WERI-Rb-1 (cell line): Measurements from ENCODE around the gene CCDC92B.

Source experiments
- DNase-seq: peaks from one replicate; pipeline ENCODE4 v3.0.0-alpha.2; 2020
- H3K27ac ChIP-seq: fragments of 250-450 bp; sonication (Bioruptor Pico); 2 replicates; pipeline ENCODE4 v1.5.1; 2020; ENCODE audit warnings: mild to moderate bottlenecking, moderate library complexity
- H3K27me3 ChIP-seq: fragments of 250-450 bp; sonication (Bioruptor Pico); 2 replicates; pipeline ENCODE4 v1.5.1; 2021; ENCODE audit warnings: mild to moderate bottlenecking, low read depth, moderate library complexity; ENCODE audit not compliant: insufficient read depth, severe bottlenecking
- H3K36me3 ChIP-seq: fragments of 250-450 bp; sonication (Bioruptor Pico); 2 replicates; pipeline ENCODE4 v1.5.1; 2020; ENCODE audit warnings: mild to moderate bottlenecking, moderate library complexity
- H3K4me3 ChIP-seq: 2 replicates; pipeline ENCODE4 v1.5.1; 2011; ENCODE audit warnings: low read depth, mild to moderate bottlenecking, control low read depth, low read length
- H3K9me3 ChIP-seq: fragments of 250-450 bp; sonication (Bioruptor Pico); 2 replicates; pipeline ENCODE4 v1.5.1; 2021; ENCODE audit warnings: mild to moderate bottlenecking, moderate library complexity; ENCODE audit not compliant: severe bottlenecking
- TF ChIP-seq, protein P1 (sequence below): IDR thresholded peaks from 2 replicates; pipeline ENCODE4 v1.5.1; 2011; ENCODE audit warnings: low read depth, mild to moderate bottlenecking, control low read depth, inconsistent platforms, low read length

CCDC92B gene

DNA sequence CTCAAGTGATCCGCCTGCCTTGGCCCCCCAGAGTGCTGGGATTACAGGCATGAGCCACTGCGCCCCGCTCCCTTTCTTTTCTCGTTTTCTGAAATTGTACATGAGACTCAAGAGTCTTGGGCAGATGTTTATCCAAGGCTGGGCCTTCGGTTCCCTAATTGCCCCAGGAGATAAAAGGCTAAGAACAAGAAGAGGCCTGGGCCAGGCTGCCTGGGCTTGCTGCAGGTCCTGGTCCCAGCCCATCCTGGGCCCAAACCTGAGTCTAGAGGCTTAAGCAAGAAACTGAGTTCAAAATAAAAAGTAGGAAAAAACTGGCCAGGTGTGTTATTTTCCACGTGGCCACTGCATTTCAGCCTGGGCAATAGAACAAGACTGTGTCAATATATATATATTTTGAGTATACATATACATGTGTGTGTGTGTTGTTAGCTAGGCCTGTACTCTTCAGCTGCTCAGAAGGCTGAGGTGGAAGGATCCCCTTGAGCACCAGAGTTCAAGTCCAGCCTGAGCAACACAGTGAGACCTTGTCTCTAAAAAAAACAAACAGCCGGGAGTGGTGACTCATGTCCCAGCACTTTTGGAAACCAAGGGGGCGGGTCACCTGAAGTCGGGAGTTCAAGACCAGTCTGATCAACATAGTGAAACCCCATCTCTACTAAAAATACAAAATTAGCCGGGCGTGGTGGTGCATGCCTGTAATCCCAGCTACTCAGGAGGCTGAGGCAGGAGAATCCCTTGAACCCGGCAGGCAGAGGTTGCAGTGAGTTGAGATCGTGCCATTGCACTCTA, 31.1 kb downstream of the CCDC92B start:
- H3K27me3 ChIP-seq: no peaks in the 10 kb centered on the region
- H3K36me3 ChIP-seq: no peaks in the 10 kb centered on the region
- TF ChIP-seq, protein P1, sequence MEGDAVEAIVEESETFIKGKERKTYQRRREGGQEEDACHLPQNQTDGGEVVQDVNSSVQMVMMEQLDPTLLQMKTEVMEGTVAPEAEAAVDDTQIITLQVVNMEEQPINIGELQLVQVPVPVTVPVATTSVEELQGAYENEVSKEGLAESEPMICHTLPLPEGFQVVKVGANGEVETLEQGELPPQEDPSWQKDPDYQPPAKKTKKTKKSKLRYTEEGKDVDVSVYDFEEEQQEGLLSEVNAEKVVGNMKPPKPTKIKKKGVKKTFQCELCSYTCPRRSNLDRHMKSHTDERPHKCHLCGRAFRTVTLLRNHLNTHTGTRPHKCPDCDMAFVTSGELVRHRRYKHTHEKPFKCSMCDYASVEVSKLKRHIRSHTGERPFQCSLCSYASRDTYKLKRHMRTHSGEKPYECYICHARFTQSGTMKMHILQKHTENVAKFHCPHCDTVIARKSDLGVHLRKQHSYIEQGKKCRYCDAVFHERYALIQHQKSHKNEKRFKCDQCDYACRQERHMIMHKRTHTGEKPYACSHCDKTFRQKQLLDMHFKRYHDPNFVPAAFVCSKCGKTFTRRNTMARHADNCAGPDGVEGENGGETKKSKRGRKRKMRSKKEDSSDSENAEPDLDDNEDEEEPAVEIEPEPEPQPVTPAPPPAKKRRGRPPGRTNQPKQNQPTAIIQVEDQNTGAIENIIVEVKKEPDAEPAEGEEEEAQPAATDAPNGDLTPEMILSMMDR: no peak
- H3K9me3 ChIP-seq: no peaks in the 10 kb centered on the region
- DNase-seq: no peak
- no peak overlapping the region for H3K27ac ChIP-seq
- H3K4me3 ChIP-seq: no peak overlapping the region

DNA sequence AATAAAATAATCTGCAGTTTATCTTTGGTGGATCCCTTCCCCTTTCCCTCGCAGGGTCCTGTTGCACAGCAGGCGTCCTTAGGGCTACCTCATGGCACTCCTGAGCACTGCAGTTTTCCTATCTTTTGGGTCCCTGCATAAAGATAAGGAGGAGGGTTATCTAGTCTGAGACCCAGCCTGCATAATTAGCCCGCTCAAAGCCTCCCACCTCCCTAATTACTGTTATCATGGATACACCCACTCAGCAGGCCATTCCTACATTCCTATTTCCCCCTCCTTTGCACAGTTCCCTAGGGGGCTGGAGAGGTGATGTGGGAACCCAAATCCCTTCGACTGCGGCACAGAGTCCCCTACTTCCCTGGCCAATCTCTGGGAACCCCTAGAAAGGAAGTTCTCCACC, 32.8 kb downstream of the CCDC92B start:
- Histone ChIP-seq H3K27me3 (no peaks in the 10 kb centered on the region), H3K27ac (no peak overlapping the region), H3K36me3 (no peaks in the 10 kb centered on the region), H3K4me3 (no peak overlapping the region), H3K9me3 (no peaks in the 10 kb centered on the region)
- TF ChIP-seq, protein P1: no peak
- DNase-seq: no peak

DNA sequence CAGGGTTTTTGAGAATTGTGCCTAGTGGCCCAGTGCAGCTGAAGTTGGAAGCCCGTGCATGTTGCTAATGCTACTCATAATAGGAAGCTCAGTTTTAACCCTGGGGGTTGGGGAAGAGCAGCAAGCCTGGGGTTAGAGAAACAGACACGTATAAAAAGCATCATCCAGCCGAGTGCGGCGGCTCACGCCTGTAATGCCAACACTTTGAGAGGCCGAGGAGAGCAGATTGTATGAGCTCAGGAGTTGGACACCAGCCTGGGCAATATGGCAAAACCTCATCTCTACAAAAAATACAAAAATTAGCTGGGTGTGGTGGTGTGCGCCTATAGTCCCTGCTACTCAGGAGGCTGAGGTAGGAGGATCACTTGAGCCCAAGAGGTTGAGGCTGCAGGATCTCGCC, 35.6 kb downstream of the CCDC92B start:
- Histone ChIP-seq H3K27ac (no peak overlapping the region), H3K36me3 (no peaks in the 10 kb centered on the region), H3K4me3 (no peak overlapping the region), H3K9me3 (no peaks in the 10 kb centered on the region), H3K27me3 (no peaks in the 10 kb centered on the region)
- no peak for DNase-seq
- TF ChIP-seq, protein P1: no peak

DNA sequence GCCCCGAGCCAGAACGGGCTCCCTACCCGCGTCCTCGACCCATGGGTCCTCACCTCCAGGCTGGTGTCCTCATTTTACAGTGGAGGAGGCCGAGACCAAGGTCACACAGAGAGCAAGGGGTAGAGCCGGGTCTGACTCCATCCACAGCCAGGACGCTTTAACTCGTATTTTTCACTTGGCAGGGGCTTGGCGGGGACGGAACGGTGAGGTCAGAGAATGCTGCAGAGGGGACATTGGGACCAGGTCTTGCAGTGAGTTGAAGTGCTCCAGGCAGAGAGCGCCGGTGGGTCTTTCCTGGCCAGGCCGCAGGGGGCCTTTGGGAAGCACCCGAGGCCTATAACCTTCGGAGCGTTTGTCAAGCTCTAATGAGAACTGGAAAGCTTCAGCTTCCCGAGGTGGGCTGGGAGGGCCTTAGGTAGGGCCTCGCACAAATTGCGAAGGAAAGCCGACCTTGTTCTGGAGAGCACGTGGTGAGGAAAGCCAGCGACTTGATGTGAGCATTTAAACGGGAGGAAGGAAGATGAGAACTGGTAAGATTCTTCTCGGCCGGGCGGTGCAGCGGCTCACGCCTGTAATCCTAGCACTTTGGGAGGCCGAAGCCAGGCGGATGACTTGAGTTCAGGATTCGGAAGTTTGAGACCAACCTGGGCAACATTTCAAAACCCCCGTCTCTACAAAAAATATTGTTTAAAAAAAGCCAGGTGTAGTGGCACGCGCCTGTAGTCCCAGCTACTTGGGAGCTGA, 37.0 kb downstream of the CCDC92B start:
- H3K27ac ChIP-seq: peak overlapping the region; percentile 83
- TF ChIP-seq, protein P1: no peak
- H3K36me3 ChIP-seq: no peaks in the 10 kb centered on the region
- H3K9me3 ChIP-seq: no peaks in the 10 kb centered on the region
- DNase-seq: peak; percentile 31
- no peaks in the 10 kb centered on the region for H3K27me3 ChIP-seq
- H3K4me3 ChIP-seq: peak overlapping the region; percentile 62

DNA sequence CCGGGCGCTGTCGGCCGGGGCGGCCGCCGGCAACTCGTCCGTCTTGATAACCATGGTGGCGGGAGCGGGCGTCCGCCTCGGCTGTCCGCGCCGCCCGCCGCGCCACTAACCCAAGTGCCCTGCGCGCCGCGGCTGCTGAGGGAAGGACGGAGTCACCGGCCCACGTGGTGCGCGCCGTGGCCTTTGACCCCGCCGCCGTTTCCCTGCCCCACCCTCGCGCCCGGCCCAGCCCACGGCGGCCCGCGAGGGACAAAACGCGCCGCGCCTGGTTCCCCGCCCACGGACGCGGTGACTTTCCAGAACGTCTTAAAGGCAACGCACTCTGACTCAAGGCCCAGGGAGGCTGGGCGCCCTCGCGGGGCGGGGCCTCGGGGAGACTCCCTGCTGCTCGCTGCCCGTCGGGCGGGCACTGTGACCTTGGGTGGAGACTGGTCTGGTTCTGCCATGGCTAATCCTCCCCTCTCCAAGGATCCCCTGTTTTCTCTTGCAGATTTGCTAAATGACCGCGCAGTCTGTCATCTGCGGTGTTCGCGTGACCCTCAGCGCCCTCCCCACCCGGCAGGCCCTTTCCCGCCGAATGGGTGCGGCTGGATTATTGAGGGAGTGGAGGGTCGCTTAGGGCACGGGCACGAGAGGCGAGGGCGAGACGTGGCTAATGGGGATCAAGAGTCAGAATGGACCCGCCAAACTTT, 37.7 kb downstream of the CCDC92B start, which contains the start of gene CLUH:
CLUH (minus strand) TSS at position 157 of the 692 bp plus-strand sequence; CDS start at position 54, 103 bp downstream.
- no peaks in the 10 kb centered on the region for H3K36me3 ChIP-seq
- peak within 1 kb of the TSS; percentile 83 for H3K27ac ChIP-seq
- H3K4me3 ChIP-seq: peak within 1 kb of the TSS; percentile 62
- DNase-seq: peak; percentile 95
- H3K9me3 ChIP-seq: no peaks in the 10 kb centered on the region
- TF ChIP-seq, protein P1: no peak
- no peaks in the 10 kb centered on the region for H3K27me3 ChIP-seq
